ENCODE measurements around the gene C14orf180.

GRCh38 chr14:104578321-104578720, 1.2 kb upstream of the C14orf180 start:
- TF ChIP-seq CTCF (conservative IDR thresholded peaks at IDR 0.05; ENCODE audit: low read length) (no peak), EZH2phosphoT487 (IDR thresholded peaks at IDR 0.05; ENCODE audit: borderline replicate concordance, low read depth, low read length) (no peak)
